GM23338 (cell line): Measurements from ENCODE around the gene HOXD4. TPM values are rescaled to one million over a fixed set of nuclear protein-coding genes. Genes with fewer than 3 reads are reported as not detected.

Source experiments
- ATAC-seq: fragments of 200-7000 bp; cut with Tn5 transposase; 3 replicates; pipeline ENCODE4 v1.9.1; 2020
- DNase-seq: peaks from one replicate; pipeline ENCODE4 v3.0.0-alpha.2; 2015; ENCODE audit warnings: low spot score
- H2AFZ ChIP-seq: fragments of 200-600 bp; sonication (generic); 2 replicates; pipeline ENCODE4 v1.8.0; 2016; ENCODE audit warnings: antibody characterized with exemption, mild to moderate bottlenecking, moderate library complexity
- H3F3A ChIP-seq: fragments of 200-600 bp; sonication (generic); replicated peaks from 2 replicates; pipeline ENCODE4 v1.8.0; 2017; ENCODE audit warnings: antibody characterized with exemption, mixed run types, low read depth
- H3K27ac ChIP-seq: fragments of 200-600 bp; sonication (generic); 2 replicates; pipeline ENCODE4 v1.6.1; 2016; ENCODE audit warnings: low read depth
- H3K27me3 ChIP-seq: fragments of 200-600 bp; sonication (generic); 2 replicates; pipeline ENCODE4 v1.8.0; 2016; ENCODE audit warnings: mild to moderate bottlenecking, mixed run types, moderate library complexity; ENCODE audit not compliant: insufficient read depth
- H3K36me3 ChIP-seq: fragments of 200-600 bp; sonication (generic); 2 replicates; pipeline ENCODE4 v1.8.0; 2016; ENCODE audit warnings: mild to moderate bottlenecking; ENCODE audit not compliant: insufficient read depth
- H3K4me1 ChIP-seq: fragments of 200-600 bp; sonication (generic); 2 replicates; pipeline ENCODE4 v1.8.0; 2016; ENCODE audit warnings: mild to moderate bottlenecking, moderate library complexity; ENCODE audit not compliant: insufficient read depth
- H3K4me2 ChIP-seq: fragments of 200-600 bp; sonication (generic); 2 replicates; pipeline ENCODE4 v1.7.1; 2017; ENCODE audit warnings: mixed run types
- H3K4me3 ChIP-seq: fragments of 200-600 bp; sonication (generic); 2 replicates; pipeline ENCODE4 v1.6.1; 2016; ENCODE audit warnings: mixed run types
- H3K79me2 ChIP-seq: fragments of 200-600 bp; sonication (generic); replicated peaks from 2 replicates; pipeline ENCODE4 v1.8.0; 2017; ENCODE audit warnings: mild to moderate bottlenecking; ENCODE audit not compliant: insufficient read depth
- H3K9me2 ChIP-seq: fragments of 200-600 bp; sonication (generic); 2 replicates; pipeline ENCODE4 v1.8.0; 2017; ENCODE audit not compliant: insufficient read depth
- H4K20me1 ChIP-seq: fragments of 200-600 bp; sonication (generic); replicated peaks from 2 replicates; pipeline ENCODE4 v1.8.0; 2017; ENCODE audit warnings: mild to moderate bottlenecking; ENCODE audit not compliant: insufficient read depth
- H3K27ac Mint-ChIP-seq: 2 replicates; pipeline ENCODE4 v1.8.0; 2020; ENCODE audit warnings: inconsistent platforms, mild to moderate bottlenecking, moderate library complexity, mixed read lengths
- H3K27me3 Mint-ChIP-seq: 3 replicates; pipeline ENCODE4 v1.8.0; 2022; ENCODE audit warnings: low read depth, mild to moderate bottlenecking, moderate library complexity, mixed read lengths, inconsistent platforms; ENCODE audit not compliant: insufficient read depth, poor library complexity
- H3K36me3 Mint-ChIP-seq: 3 replicates; pipeline ENCODE4 v1.8.0; 2021; ENCODE audit warnings: low read depth, mild to moderate bottlenecking, inconsistent platforms, moderate library complexity, mixed read lengths
- H3K4me1 Mint-ChIP-seq: 3 replicates; pipeline ENCODE4 v1.8.0; 2020; ENCODE audit warnings: mild to moderate bottlenecking, inconsistent platforms, mixed read lengths
- H3K4me3 Mint-ChIP-seq: 3 replicates; pipeline ENCODE4 v1.8.0; 2021; ENCODE audit warnings: moderate library complexity, mild to moderate bottlenecking, inconsistent platforms, mixed read lengths
- H3K9me3 Mint-ChIP-seq: 3 replicates; pipeline ENCODE4 v1.8.0; 2020; ENCODE audit warnings: moderate library complexity, mild to moderate bottlenecking, inconsistent platforms, mixed read lengths
- EZH2 ChIP-seq: fragments of 200-600 bp; sonication (generic); IDR thresholded peaks from one replicate; pipeline ENCODE4 v1.8.0; 2017; ENCODE audit warnings: antibody characterized with exemption, mild to moderate bottlenecking, low read depth; ENCODE audit not compliant: unreplicated experiment
- EZH2phosphoT487 ChIP-seq: fragments of 200-600 bp; sonication (generic); IDR thresholded peaks from one replicate; pipeline ENCODE4 v1.8.1; 2018; ENCODE audit warnings: antibody characterized with exemption; ENCODE audit not compliant: unreplicated experiment
- JUNB ChIP-seq: IDR thresholded peaks from one replicate; pipeline ENCODE4 v1.6.1; 2016; ENCODE audit warnings: antibody characterized with exemption; ENCODE audit not compliant: unreplicated experiment
- NANOG ChIP-seq: IDR thresholded peaks from 2 replicates; pipeline ENCODE4 v1.6.1; 2016; ENCODE audit warnings: antibody characterized with exemption, borderline replicate concordance
- STAT1 ChIP-seq: IDR thresholded peaks from one replicate; pipeline ENCODE4 v1.6.1; 2016; ENCODE audit warnings: antibody characterized with exemption; ENCODE audit not compliant: unreplicated experiment
- ZNF114 ChIP-seq: fragments of 250-450 bp; sonication (Bioruptor Pico); IDR thresholded peaks from 2 replicates; pipeline ENCODE4 v1.5.0; 2020; ENCODE audit warnings: mild to moderate bottlenecking, moderate library complexity
- polyA plus RNA-seq: library from polyadenylated mRNA; unstranded; fragments of >200 nt; fragmentation: Nextera tagmentation; extraction: Ambion mirVana; gene quantifications from 2 replicates; pipeline ENCODE4 v1.2.1, GENCODE V29; 2016
- total RNA-seq: library from RNA; depleted of rRNA; stranded (reverse); fragments of >200 nt; shearing (Covaris generic); gene quantifications from 2 replicates; pipeline ENCODE4 v1.2.3, GENCODE V29; 2014
- TF ChIP-seq, protein P1 (sequence below): IDR thresholded peaks from 2 replicates; pipeline ENCODE4 v1.6.1; 2016; ENCODE audit warnings: antibody characterized with exemption
- TF ChIP-seq, protein P2 (sequence below): IDR thresholded peaks from one replicate; pipeline ENCODE4 v1.6.1; 2018; ENCODE audit warnings: antibody characterized with exemption; ENCODE audit not compliant: unreplicated experiment

HOXD4 gene
- total and polyA plus RNA-seq, 2 experiments from 2014 or later = not detected

DNA sequence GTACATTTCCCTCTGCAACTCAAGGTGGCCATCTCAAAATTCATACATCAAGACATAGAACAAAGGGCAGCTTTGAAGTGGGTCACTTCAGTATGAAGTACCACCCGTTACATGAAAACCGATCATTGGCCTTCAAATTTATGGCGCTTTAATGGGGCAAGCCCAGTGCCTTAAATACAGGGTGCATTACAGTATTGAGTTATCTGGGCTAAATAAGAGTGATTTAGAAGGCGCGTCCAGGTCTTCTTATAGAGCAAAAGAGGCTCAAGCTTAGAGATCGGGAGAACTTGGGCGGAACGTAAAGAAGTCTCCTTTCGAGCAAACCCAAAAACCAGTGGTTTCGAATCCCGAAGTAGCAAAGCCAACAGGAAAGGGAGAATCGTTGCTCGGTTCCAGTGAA, 12.9 kb downstream of the HOXD4 start:
- Histone ChIP-seq H3K9me2 (no peaks in the 10 kb centered on the region), H4K20me1 (peaks cover 57% of the 10 kb centered on the region), H3K79me2 (no peaks in the 10 kb centered on the region), H3K36me3 (no peaks in the 10 kb centered on the region), H3K4me3 (peak overlapping the region; percentile 44), H3K4me2 (peak overlapping the region; percentile 73; the same call in 1 of the 2 replicates), H3K27ac (no peak overlapping the region), H3K4me1 (peaks cover 45% of the 10 kb centered on the region), H3K27me3 (peaks cover 100% of the 10 kb centered on the region), H3F3A (peaks cover 19% of the 10 kb centered on the region), H2AFZ (no peak overlapping the region)
- Mint-ChIP-seq H3K36me3 (no peaks in the 10 kb centered on the region), H3K27ac (no peak overlapping the region), H3K4me3 (peak overlapping the region; percentile 36; the same call in 2 of the 3 replicates), H3K9me3 (peaks cover 7% of the 10 kb centered on the region; the same call in 1 of the 3 replicates), H3K4me1 (peaks cover 36% of the 10 kb centered on the region), H3K27me3 (peaks cover 100% of the 10 kb centered on the region)
- DNase-seq (no peak), ATAC-seq (no peak)
- TF ChIP-seq EZH2 = peak; percentile 96
- TF ChIP-seq, protein P1, sequence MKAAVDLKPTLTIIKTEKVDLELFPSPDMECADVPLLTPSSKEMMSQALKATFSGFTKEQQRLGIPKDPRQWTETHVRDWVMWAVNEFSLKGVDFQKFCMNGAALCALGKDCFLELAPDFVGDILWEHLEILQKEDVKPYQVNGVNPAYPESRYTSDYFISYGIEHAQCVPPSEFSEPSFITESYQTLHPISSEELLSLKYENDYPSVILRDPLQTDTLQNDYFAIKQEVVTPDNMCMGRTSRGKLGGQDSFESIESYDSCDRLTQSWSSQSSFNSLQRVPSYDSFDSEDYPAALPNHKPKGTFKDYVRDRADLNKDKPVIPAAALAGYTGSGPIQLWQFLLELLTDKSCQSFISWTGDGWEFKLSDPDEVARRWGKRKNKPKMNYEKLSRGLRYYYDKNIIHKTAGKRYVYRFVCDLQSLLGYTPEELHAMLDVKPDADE = no peak

DNA sequence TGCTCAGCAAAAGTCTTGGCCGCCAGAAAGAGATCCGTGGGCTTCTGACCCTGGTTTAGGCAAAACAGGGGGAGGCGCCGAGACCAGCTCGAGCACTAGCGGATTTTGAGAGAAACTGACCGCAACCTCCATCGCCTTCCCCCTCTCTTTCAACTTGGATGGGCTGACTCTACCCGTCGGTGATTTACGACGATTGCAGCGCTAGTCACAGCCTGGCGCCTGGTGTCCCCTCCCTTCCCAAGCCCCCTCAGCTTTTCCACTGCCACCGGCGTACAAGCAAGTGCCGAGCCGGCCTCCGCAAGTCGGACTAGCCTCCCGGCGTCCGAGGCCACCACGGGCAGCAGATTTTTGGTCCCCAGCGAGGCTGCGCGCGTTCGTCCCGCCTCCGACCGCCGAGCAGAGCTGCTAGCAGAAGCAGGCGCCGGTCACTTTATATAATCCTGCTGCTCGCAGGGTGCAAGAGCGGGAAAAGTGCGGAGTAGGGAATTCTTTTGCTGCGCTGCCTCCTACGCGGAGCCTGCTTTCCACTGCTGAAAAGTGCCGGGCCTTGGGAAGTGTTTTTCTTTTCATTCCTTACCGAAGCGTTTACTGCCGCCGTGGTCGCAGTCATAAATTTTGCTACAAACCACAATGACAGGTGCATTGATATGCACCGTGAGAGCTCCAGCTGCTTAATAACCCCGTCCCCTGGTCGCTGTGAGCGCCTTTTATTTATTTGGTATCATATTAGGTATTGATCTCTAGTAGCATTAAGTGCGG, 13.4 kb downstream of the HOXD4 start:
- no peak; the same call in 2 of the 3 replicates for ATAC-seq
- no peaks in the 10 kb centered on the region for H3K36me3 Mint-ChIP-seq
- peaks cover 100% of the 10 kb centered on the region for H3K27me3 ChIP-seq
- H3K4me1 Mint-ChIP-seq = peaks cover 30% of the 10 kb centered on the region
- H3K4me3 ChIP-seq = peak overlapping the region; percentile 44
- H4K20me1 ChIP-seq = peaks cover 61% of the 10 kb centered on the region
- peaks cover 45% of the 10 kb centered on the region for H3K4me1 ChIP-seq
- no peak overlapping the region; the same call in 1 of the 2 replicates for H2AFZ ChIP-seq
- H3F3A ChIP-seq = peaks cover 19% of the 10 kb centered on the region
- peak overlapping the region; percentile 36 for H3K4me3 Mint-ChIP-seq
- peak overlapping the region; percentile 73 for H3K4me2 ChIP-seq
- DNase-seq = peak; percentile 48
- H3K79me2 ChIP-seq = no peaks in the 10 kb centered on the region
- no peak for TF ChIP-seq JUNB
- peak; percentile 100 for TF ChIP-seq EZH2
- TF ChIP-seq, protein P2, sequence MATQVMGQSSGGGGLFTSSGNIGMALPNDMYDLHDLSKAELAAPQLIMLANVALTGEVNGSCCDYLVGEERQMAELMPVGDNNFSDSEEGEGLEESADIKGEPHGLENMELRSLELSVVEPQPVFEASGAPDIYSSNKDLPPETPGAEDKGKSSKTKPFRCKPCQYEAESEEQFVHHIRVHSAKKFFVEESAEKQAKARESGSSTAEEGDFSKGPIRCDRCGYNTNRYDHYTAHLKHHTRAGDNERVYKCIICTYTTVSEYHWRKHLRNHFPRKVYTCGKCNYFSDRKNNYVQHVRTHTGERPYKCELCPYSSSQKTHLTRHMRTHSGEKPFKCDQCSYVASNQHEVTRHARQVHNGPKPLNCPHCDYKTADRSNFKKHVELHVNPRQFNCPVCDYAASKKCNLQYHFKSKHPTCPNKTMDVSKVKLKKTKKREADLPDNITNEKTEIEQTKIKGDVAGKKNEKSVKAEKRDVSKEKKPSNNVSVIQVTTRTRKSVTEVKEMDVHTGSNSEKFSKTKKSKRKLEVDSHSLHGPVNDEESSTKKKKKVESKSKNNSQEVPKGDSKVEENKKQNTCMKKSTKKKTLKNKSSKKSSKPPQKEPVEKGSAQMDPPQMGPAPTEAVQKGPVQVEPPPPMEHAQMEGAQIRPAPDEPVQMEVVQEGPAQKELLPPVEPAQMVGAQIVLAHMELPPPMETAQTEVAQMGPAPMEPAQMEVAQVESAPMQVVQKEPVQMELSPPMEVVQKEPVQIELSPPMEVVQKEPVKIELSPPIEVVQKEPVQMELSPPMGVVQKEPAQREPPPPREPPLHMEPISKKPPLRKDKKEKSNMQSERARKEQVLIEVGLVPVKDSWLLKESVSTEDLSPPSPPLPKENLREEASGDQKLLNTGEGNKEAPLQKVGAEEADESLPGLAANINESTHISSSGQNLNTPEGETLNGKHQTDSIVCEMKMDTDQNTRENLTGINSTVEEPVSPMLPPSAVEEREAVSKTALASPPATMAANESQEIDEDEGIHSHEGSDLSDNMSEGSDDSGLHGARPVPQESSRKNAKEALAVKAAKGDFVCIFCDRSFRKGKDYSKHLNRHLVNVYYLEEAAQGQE = no peak
- TF ChIP-seq EZH2phosphoT487 = peak; percentile 89
- no peak for TF ChIP-seq NANOG
- no peak for TF ChIP-seq STAT1
- TF ChIP-seq ZNF114 = no peak
- H3K27ac Mint-ChIP-seq = no peak overlapping the region
- no peaks in the 10 kb centered on the region for H3K36me3 ChIP-seq
- H3K27me3 Mint-ChIP-seq = peaks cover 100% of the 10 kb centered on the region
- no peak overlapping the region for H3K27ac ChIP-seq
- H3K9me3 Mint-ChIP-seq = peaks cover 7% of the 10 kb centered on the region; the same call in 1 of the 3 replicates
- H3K9me2 ChIP-seq = no peaks in the 10 kb centered on the region
